Activated T-cell treated with anti-CD3 and anti-CD28 coated beads, Interleukin-2, amount 50 U/mL, for 24 hours (primary cell): ENCODE results near the gene SIK2.

Experiments
- DNase-seq: peaks from one replicate; pipeline ENCODE4 v3.0.0-alpha.2; 2020
- H3K27ac Mint-ChIP-seq: 2 replicates; pipeline ENCODE4 v1.8.0; 2020; ENCODE audit warnings: mild to moderate bottlenecking, mixed read lengths
- H3K27me3 Mint-ChIP-seq: 2 replicates; pipeline ENCODE4 v1.8.0; 2020; ENCODE audit warnings: mixed read lengths
- H3K36me3 Mint-ChIP-seq: 2 replicates; pipeline ENCODE4 v1.8.0; 2020; ENCODE audit warnings: low read depth, mixed read lengths
- H3K4me1 Mint-ChIP-seq: 2 replicates; pipeline ENCODE4 v1.8.0; 2020; ENCODE audit warnings: low read depth, mixed read lengths
- H3K4me3 Mint-ChIP-seq: 2 replicates; pipeline ENCODE4 v1.8.0; 2020; ENCODE audit warnings: mild to moderate bottlenecking, moderate library complexity, mixed read lengths
- H3K9me3 Mint-ChIP-seq: 2 replicates; pipeline ENCODE4 v1.8.0; 2020; ENCODE audit warnings: mixed read lengths

Gene SIK2

GRCh38 chr11:111779118-111779517 lies 176.9 kb downstream of the SIK2 start:
- Mint-ChIP-seq H3K27ac (no peak overlapping the region), H3K36me3 (peaks cover 15% of the 10 kb centered on the region), H3K4me3 (no peak overlapping the region), H3K4me1 (no peaks in the 10 kb centered on the region), H3K9me3 (no peaks in the 10 kb centered on the region), H3K27me3 (no peaks in the 10 kb centered on the region)
- no peak for DNase-seq
